CD4-positive, alpha-beta T cell treated with Interleukin-6 at 100 ng/mL for 8 hours (primary cell): ENCODE data around the gene PPP1R3G.
"Not testable (repeated sequence)": the region's sequence is repeated elsewhere in the genome, so short reads cannot be mapped to it uniquely, and the experiment has no call there.

Experiments
- DNase-seq: peaks from one replicate; pipeline ENCODE4 v3.0.0-alpha.2; 2020; ENCODE audit warnings: mixed read lengths, low spot score

PPP1R3G gene

GRCh38 chr6:5084781-5085647 is at the start of gene PPP1R3G:
PPP1R3G (plus strand) TSS chr6:5085341; CDS start chr6:5085486, 145 bp downstream.
- no peak for DNase-seq

GRCh38 chr6:5036269-5036668 is 48.9 kb upstream of the PPP1R3G start:
- no peak for DNase-seq

- DNase-seq, result no peak
Measured at GRCh38 chr6:5041955-5042354, 43.2 kb upstream of the PPP1R3G start.

- DNase-seq, result no peak
Measured at GRCh38 chr6:5042436-5042835, 42.7 kb upstream of the PPP1R3G start.

- DNase-seq, result no peak
Measured at GRCh38 chr6:5044866-5045265, 40.3 kb upstream of the PPP1R3G start.

GRCh38 chr6:5045416-5045815 is 39.7 kb upstream of the PPP1R3G start:
- DNase-seq, result no peak

- no peak for DNase-seq
Measured at GRCh38 chr6:5046430-5046829, 38.7 kb upstream of the PPP1R3G start.

GRCh38 chr6:5050009-5050408 is 35.1 kb upstream of the PPP1R3G start:
- no peak for DNase-seq

- DNase-seq, result no peak
Measured at GRCh38 chr6:5051394-5051793, 33.7 kb upstream of the PPP1R3G start.

- no peak for DNase-seq
Measured at GRCh38 chr6:5053038-5053437, 32.1 kb upstream of the PPP1R3G start.

- no peak for DNase-seq
Measured at GRCh38 chr6:5053864-5054244, 31.3 kb upstream of the PPP1R3G start.

- DNase-seq, result no peak
Measured at GRCh38 chr6:5054245-5054873, 30.8 kb upstream of the PPP1R3G start.

GRCh38 chr6:5055118-5055517 is 30.0 kb upstream of the PPP1R3G start:
- no peak for DNase-seq

GRCh38 chr6:5058254-5058653 is 26.9 kb upstream of the PPP1R3G start:
- no peak for DNase-seq

GRCh38 chr6:5059036-5059896 is 25.9 kb upstream of the PPP1R3G start:
- no peak for DNase-seq

GRCh38 chr6:5060439-5060838 is 24.7 kb upstream of the PPP1R3G start:
- not testable (repeated sequence) for DNase-seq

GRCh38 chr6:5061152-5061551 is 24.0 kb upstream of the PPP1R3G start:
- DNase-seq, result no peak

GRCh38 chr6:5063617-5064016 is 21.5 kb upstream of the PPP1R3G start:
- DNase-seq, result no peak

- no peak for DNase-seq
Measured at GRCh38 chr6:5066456-5067093, 18.6 kb upstream of the PPP1R3G start.

- no peak for DNase-seq
Measured at GRCh38 chr6:5067305-5067704, 17.8 kb upstream of the PPP1R3G start.

GRCh38 chr6:5068153-5068751 is 16.9 kb upstream of the PPP1R3G start:
- no peak for DNase-seq

GRCh38 chr6:5071216-5071615 is 13.9 kb upstream of the PPP1R3G start:
- DNase-seq, result no peak
